BLaER1 (cell line): ENCODE measurements around the gene POLE.
A peak's percentile ranks its signal among the peaks of the same experiment; 100 is the strongest.

Experiments
- H3K27ac ChIP-seq: shearing (Covaris generic); formaldehyde crosslinking; 2 replicates; pipeline ENCODE4 v1.8.1; 2022
- H3K27me3 ChIP-seq: shearing (Covaris generic); formaldehyde crosslinking; 2 replicates; pipeline ENCODE4 v1.8.1; 2022
- H3K36me3 ChIP-seq: shearing (Covaris generic); formaldehyde crosslinking; 2 replicates; pipeline ENCODE4 v1.8.1; 2022
- H3K4me1 ChIP-seq: shearing (Covaris generic); formaldehyde crosslinking; 2 replicates; pipeline ENCODE4 v1.8.1; 2022
- H3K4me2 ChIP-seq: shearing (Covaris generic); formaldehyde crosslinking; 2 replicates; pipeline ENCODE4 v1.8.1; 2022
- H3K4me3 ChIP-seq: shearing (Covaris generic); formaldehyde crosslinking; 2 replicates; pipeline ENCODE4 v1.8.1; 2022
- H3K9ac ChIP-seq: shearing (Covaris generic); formaldehyde crosslinking; 2 replicates; pipeline ENCODE4 v1.8.1; 2022
- H3K9me3 ChIP-seq: shearing (Covaris generic); formaldehyde crosslinking; 2 replicates; pipeline ENCODE4 v1.8.1; 2022
- H4K20me1 ChIP-seq: shearing (Covaris generic); formaldehyde crosslinking; 2 replicates; pipeline ENCODE4 v1.8.1; 2022
- Cebpa-rat ChIP-seq: shearing (Covaris generic); IDR thresholded peaks from 2 replicates; pipeline ENCODE4 v1.8.1; 2022

POLE gene

DNA sequence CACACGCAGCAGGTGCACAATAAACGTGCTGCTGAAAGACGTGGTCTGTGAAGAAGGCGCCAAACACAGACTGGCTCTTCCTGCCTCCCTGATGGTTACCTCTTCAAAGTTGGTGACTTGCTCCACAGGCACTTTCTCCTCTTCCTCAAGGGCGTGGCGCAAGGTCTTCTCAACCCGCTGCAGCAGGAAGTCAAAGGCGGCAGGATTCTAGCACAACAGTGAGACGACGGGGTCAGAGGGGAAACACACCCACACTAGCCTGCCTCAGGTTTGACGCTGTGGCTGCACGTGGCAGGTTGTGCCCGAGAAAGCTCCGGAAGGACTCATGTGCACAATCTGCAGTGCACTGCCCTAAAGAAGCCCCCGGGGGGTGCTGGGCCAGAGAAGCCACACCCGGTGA lies 15.0 kb downstream of the POLE start:
- Histone ChIP-seq H4K20me1 (peaks cover 15% of the 10 kb centered on the region; the same call in 1 of the 2 replicates), H3K27ac (peak overlapping the region; percentile 64), H3K27me3 (no peaks in the 10 kb centered on the region), H3K4me3 (no peak overlapping the region), H3K4me1 (peaks cover 37% of the 10 kb centered on the region), H3K9me3 (no peaks in the 10 kb centered on the region), H3K4me2 (peak overlapping the region; percentile 45; the same call in 1 of the 2 replicates), H3K9ac (peak overlapping the region; percentile 51; the same call in 1 of the 2 replicates), H3K36me3 (peaks cover 99% of the 10 kb centered on the region)
- no peak for TF ChIP-seq Cebpa-rat

DNA sequence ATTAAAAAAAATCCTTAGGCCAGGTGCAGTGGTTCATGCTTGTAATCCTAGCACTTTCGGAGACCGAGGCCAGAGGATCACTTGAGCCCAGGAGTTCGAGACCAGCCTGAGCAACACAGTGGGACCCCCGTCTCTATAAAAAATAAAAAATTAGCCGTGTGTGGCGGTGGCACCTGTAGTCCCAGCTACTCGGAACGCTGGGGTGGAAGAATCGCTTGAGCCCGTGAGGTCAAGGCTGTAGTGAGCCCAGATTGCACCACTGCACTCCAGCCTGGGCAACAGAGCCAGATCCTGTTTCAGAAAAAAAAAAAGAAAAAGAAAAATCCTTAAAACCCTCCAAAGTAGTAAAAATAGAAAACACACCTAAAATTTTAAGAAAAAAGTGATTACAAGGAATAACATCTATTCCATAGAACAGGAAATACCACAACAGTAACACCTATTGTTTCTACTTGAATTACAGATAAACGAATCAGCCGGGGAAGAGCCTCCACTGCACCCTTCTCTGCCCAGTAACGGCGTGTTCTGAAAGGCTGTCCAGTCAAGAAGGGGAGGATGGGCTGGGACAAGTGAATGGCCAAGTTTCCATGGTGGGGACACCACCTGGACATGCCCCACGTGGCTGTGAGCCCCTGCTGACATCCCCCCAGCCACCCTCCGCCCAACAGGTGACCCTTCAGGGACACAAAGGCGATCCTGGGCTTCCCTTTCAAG lies 17.8 kb downstream of the POLE start:
- Histone ChIP-seq H3K9ac (no peak overlapping the region), H3K4me1 (peaks cover 59% of the 10 kb centered on the region), H3K4me2 (no peak overlapping the region), H4K20me1 (no peaks in the 10 kb centered on the region), H3K27ac (no peak overlapping the region), H3K27me3 (no peaks in the 10 kb centered on the region), H3K9me3 (no peaks in the 10 kb centered on the region), H3K36me3 (peaks cover 99% of the 10 kb centered on the region), H3K4me3 (no peak overlapping the region)
- no peak for TF ChIP-seq Cebpa-rat

DNA sequence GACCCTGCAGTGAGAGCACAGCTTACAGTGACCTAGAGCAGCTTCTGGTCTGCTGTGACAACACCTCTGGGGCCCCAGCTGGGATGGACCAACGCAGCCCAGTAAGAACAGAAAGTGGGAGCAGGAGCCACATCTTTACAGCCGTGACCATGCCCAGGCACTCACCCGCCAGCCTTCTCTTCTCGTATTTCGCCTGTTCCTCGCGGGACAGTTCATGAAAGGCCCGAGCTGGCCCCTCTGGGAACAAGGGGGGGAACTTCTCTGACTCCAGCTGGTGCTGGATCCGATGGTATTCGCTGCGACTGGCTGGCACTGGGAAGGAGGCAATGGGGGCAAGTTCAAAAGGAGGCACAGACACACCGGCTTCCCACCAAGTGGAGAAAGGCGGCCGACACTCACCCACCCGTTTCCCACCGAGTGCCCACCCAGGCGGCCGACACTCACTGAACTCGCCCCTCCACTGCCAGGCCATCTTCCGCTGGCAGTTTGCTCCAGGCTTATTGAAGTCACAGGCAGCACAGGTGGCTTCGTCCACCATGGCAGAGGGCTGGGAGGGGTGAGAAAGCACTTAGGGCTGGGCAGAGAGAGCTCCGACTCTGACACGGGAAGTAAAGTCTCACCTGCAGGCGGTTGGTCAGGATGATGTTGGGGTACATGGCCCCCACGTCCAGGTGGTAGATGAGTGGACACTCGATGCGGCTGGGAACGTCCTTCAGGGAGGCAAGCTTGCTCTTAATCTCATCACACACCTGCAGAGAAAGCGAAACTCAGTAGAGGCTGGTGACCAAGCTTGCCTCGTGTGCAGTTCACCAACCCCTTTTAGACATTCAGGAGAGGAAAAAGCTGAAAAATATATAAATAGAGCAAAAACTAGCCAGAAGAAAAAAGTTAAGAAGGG lies 18.7 kb downstream of the POLE start:
- TF ChIP-seq Cebpa-rat: no peak
- no peaks in the 10 kb centered on the region for H3K9me3 ChIP-seq
- no peaks in the 10 kb centered on the region for H4K20me1 ChIP-seq
- peak overlapping the region; percentile 55 for H3K9ac ChIP-seq
- H3K27me3 ChIP-seq: no peaks in the 10 kb centered on the region
- peaks cover 59% of the 10 kb centered on the region for H3K4me1 ChIP-seq
- no peak overlapping the region for H3K4me3 ChIP-seq
- H3K36me3 ChIP-seq: peaks cover 99% of the 10 kb centered on the region
- H3K4me2 ChIP-seq: peak overlapping the region; percentile 24; the same call in 1 of the 2 replicates
- H3K27ac ChIP-seq: peak overlapping the region; percentile 61

DNA sequence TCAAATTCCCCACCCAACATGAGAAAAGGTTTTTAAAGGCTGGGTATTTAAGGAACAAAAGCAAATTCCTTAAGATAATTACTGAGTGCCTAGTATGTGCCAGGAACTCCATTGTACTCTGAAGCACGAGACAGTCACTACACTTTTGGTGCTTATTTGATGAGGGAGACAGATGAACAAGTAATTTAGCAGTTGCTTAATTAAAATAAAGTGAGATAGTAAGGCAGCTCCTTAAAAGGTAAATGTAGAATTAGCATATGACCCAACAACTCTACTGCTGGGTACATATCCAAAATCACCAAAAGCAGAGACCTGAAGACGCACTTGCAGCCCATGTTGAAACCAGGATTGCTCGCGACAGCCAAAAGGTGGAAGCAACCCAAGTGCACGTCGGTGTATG lies 21.3 kb downstream of the POLE start:
- Histone ChIP-seq H3K4me1 (peaks cover 72% of the 10 kb centered on the region), H3K4me3 (no peak overlapping the region), H3K4me2 (peak overlapping the region; percentile 92), H3K27me3 (no peaks in the 10 kb centered on the region), H4K20me1 (no peaks in the 10 kb centered on the region), H3K36me3 (peaks cover 96% of the 10 kb centered on the region), H3K9ac (0 out of 2 replicates have a peak overlapping the region, but pooled peaks have one; percentile 15), H3K27ac (peak overlapping the region; percentile 87), H3K9me3 (no peaks in the 10 kb centered on the region)
- TF ChIP-seq Cebpa-rat: no peak

DNA sequence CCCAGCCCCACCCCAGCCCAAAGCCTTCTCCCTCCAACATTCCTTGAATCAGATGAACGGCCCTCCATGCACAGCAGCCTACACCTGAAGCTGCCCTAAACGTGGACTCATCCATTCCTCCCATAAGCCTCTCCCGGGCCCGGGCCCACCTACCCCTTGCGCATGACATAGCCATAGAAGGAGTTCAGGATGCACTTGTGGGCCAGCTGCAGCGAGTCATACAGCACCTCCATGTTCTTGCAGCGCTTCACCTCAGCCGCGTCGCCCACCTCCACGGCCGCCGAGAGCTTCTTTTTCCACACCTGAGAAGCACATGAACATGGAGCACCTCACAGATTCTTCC lies 22.0 kb downstream of the POLE start:
- H4K20me1 ChIP-seq: no peaks in the 10 kb centered on the region
- H3K36me3 ChIP-seq: peaks cover 96% of the 10 kb centered on the region
- peak overlapping the region; percentile 15; the same call in 1 of the 2 replicates for H3K9ac ChIP-seq
- no peak overlapping the region for H3K4me3 ChIP-seq
- no peaks in the 10 kb centered on the region for H3K9me3 ChIP-seq
- peaks cover 78% of the 10 kb centered on the region for H3K4me1 ChIP-seq
- H3K4me2 ChIP-seq: peak overlapping the region; percentile 92
- TF ChIP-seq Cebpa-rat: no peak
- H3K27me3 ChIP-seq: no peaks in the 10 kb centered on the region
- peak overlapping the region; percentile 87 for H3K27ac ChIP-seq

DNA sequence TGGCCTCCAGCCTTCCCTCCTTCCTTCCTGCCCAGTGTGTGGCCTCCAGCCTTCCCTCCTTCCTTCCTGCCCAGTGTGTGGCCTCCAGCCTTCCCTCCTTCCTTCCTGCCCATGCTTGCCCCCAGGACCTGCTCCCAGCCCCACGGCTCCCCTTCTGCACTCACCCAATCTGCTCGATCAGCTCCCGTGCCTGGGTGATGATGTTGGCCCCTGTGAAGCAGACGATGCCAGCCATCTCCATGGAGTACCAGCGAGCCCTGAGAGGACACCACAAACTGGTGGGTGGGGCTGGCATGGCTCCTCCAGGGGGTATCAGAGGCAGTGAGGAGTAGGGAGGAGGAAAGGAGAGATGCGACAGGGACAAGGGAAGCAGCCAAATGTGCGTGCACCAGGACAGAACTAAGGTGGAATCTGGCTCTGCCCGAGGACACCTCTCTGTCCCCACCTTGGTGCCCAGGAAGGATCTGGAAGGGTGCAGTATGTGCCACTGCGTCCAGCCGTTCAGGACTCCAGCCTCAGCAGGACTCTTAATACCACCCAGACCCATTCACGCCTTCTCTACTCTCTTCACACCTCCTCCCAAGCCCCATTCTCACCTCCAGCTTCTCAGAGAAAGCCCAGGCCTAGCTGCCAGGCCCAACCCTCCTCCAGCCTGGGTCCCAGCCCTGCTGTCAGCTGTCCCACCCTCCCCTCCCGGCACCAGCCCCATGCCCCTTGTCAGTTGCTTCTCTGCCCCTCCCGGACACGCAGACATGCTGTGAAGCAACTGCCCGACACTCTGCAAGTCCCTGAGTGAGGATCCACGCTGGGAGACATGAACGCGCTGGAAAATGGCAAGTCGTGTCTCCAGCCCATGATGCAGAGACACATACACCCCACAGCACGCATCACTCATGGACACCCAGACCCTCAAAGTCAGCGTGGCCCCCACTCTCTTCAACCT lies 22.7 kb downstream of the POLE start:
- TF ChIP-seq Cebpa-rat: no peak
- no peaks in the 10 kb centered on the region for H3K27me3 ChIP-seq
- peak overlapping the region; percentile 92 for H3K4me2 ChIP-seq
- H3K4me3 ChIP-seq: peak overlapping the region; percentile 55
- no peaks in the 10 kb centered on the region for H4K20me1 ChIP-seq
- no peaks in the 10 kb centered on the region for H3K9me3 ChIP-seq
- H3K4me1 ChIP-seq: peaks cover 85% of the 10 kb centered on the region
- peaks cover 96% of the 10 kb centered on the region for H3K36me3 ChIP-seq
- H3K9ac ChIP-seq: peak overlapping the region; percentile 78
- peak overlapping the region; percentile 87 for H3K27ac ChIP-seq

DNA sequence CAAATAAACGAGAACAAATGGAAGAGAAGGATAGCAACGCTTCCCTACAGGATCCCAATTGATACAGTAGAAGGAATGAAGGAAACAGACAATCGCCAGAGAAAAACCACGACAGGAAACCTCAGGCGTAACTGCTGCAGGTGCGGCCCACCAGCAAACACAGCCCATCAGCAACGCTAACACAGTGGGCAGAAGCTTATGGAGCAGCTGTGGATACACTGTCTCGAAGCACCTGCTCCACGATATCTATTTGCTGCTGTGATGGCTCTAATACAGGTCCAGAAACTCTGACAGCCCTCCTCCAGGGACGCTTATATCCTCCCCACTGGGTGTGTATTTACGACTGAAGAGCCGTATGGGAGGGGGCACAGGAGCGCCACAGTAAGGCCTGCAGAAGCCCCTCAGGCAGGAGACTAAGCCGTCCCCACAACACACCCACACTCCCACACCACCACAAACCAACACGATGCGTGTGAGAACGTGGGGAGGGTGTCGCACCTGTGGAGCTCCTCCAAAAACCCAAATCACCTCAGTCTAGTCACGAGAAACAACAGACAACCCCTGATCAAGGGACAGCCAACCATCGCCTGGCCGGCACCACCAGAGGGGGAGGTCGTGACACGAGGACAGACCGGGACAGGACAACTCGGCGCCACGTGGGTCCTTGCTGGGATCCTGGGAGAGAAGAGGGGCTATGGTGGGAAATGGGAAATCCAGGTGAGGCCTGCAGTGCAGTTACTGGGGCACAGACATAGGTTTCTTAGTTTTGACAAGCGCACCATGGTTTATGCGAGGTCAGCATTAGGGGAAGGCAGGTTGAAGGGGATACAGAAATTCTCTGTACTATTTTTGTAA lies 24.0 kb downstream of the POLE start:
- Histone ChIP-seq H4K20me1 (no peaks in the 10 kb centered on the region), H3K27ac (peak overlapping the region; percentile 87), H3K4me3 (peak overlapping the region; percentile 55), H3K4me2 (peak overlapping the region; percentile 92), H3K4me1 (peaks cover 89% of the 10 kb centered on the region), H3K9me3 (no peaks in the 10 kb centered on the region), H3K9ac (peak overlapping the region; percentile 78), H3K27me3 (no peaks in the 10 kb centered on the region), H3K36me3 (peaks cover 94% of the 10 kb centered on the region)
- TF ChIP-seq Cebpa-rat: no peak

DNA sequence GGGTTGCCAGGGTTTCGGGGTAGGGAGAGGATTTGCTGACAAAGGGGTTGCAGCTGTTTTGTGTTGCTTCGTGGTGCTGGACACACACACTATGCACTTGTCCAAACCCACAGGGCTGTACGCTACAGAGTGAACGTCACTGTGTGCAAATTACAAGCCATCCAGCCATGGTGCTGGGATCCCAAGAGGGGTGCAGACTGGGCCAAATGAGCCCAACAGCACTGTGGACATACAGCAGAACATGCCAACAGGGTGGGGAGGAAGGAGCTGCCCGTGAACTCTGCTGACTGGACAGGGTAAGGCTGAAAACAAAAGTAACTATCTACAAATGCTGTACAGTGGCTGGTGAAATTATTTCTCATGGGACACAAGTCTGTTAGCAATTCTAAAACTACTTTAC lies 25.2 kb downstream of the POLE start:
- Histone ChIP-seq H3K9ac (peak overlapping the region; percentile 78), H3K9me3 (no peaks in the 10 kb centered on the region), H3K36me3 (peaks cover 94% of the 10 kb centered on the region), H3K4me1 (peaks cover 96% of the 10 kb centered on the region), H3K4me3 (peak overlapping the region; percentile 55; the same call in 1 of the 2 replicates), H3K4me2 (peak overlapping the region; percentile 92), H3K27ac (peak overlapping the region; percentile 87), H4K20me1 (no peaks in the 10 kb centered on the region), H3K27me3 (no peaks in the 10 kb centered on the region)
- TF ChIP-seq Cebpa-rat: no peak

DNA sequence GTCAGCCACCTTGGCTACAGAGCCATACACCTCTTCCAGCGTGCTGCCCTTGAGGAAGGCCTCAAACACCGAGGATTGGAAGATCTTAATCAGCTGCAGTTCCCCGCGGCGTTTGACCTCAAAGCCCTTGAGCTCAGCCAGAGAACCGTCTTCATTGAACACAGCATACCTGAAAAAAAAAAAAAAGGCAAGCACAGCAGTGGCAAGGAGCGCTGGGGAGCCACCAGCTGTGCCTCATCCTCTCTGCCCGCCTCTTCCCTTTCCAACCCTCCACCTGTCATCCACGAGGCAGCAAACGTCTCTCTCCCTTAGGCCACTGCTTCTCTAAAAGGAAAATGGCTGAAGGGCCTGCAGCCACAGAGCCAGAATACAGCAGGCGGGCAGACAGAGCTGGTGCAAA lies 26.1 kb downstream of the POLE start:
- Histone ChIP-seq H3K36me3 (peaks cover 94% of the 10 kb centered on the region), H3K9me3 (no peaks in the 10 kb centered on the region), H3K4me3 (no peak overlapping the region; the same call in 1 of the 2 replicates), H3K9ac (peak overlapping the region; percentile 78), H3K4me2 (peak overlapping the region; percentile 92), H3K27me3 (no peaks in the 10 kb centered on the region), H4K20me1 (no peaks in the 10 kb centered on the region), H3K27ac (peak overlapping the region; percentile 87), H3K4me1 (peaks cover 100% of the 10 kb centered on the region)
- no peak for TF ChIP-seq Cebpa-rat
